IPS-NIHi7 (cell line): Measurements from ENCODE around the gene FAM72B.
"Not testable (repeated sequence)": the region's sequence is repeated elsewhere in the genome, so short reads cannot be mapped to it uniquely, and the experiment has no call there.

ENCODE experiments used
- DNase-seq: peaks from one replicate; pipeline ENCODE4 v3.0.0; 2012; ENCODE audit warnings: mixed read lengths; ENCODE audit errors: extremely low spot score

FAM72B gene

DNA sequence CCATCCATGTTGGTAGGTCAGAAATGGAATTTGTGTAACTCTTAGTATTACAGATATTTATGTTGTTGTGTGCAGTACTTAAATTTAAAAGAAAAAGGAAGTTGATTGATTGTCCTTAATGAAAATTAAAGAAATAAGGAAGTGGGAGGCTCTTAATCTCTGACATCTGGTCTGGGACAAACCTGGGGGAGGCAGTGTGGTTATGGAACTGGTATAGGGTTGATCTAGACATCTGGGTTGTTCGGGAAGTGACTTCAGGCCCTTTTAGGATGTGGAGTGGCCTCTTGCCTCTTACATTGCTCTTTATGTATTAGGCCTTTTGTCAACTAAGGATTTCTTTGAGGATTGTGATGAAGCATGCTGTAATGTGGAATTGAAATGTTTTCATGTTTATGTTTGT lies 16.1 kb upstream of the FAM72B start:
- not testable (repeated sequence) for DNase-seq

DNA sequence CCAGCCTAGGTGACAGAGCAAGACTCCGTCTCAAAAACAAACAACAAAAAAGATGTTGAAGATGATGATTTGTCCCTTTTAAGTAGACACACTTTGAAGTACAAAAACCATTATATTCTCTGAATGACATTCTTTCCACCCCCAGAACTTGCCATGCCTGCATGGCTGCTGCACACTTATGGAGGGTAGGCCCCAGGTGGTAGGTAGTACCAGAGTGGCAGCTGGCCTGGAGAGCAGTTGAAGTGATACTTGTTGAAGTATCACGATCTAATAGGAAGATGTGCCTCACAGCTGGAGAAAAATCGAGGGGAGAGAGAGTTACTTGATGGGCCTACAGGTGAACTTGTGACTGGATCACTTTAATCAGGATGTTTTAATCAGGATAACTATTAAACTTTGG lies 15.6 kb upstream of the FAM72B start:
- DNase-seq = not testable (repeated sequence)

DNA sequence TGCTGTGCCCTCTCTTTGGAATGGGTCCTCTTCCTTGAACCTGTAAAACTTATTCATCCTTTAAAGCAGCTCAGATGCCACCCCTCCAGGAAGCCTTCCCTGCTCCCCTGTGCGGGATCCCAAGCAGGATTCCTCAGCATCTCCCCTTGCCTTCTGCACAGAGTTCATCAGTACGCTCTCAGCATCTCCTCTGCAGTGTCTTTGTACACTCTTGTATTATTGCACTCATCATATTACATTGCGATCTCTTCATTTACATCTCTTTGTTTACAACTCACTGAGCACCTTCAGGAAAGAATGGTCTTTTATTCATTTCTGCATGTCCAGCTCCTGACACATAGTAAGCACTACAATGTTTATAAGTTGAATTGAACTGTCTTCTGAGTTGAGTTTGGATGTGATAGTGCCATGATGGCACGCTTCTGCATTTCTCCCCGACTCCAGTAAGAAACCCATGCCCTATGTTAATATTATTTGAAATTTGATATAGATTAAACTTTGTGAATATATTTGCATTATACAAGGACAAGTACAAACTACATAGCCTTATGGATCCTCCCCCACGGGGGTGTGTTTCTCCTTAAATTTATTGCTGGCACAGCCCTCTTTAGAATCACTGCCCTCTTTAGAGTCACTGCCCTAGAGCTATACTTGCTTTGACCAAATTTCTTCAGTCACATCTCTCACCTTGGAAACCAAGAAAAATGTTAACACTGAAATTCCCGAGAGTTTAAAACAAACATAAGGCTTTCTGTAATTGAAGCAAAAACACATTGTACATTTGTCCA lies 13.1 kb upstream of the FAM72B start:
- DNase-seq = not testable (repeated sequence)

GRCh38 chr1:121192512-121192911 lies 8.4 kb upstream of the FAM72B start:
- DNase-seq = not testable (repeated sequence)

GRCh38 chr1:121187914-121188313 lies 3.8 kb upstream of the FAM72B start:
- not testable (repeated sequence) for DNase-seq

- not testable (repeated sequence) for DNase-seq
Observed at GRCh38 chr1:121186191-121186590, 2.1 kb upstream of the FAM72B start.

DNA sequence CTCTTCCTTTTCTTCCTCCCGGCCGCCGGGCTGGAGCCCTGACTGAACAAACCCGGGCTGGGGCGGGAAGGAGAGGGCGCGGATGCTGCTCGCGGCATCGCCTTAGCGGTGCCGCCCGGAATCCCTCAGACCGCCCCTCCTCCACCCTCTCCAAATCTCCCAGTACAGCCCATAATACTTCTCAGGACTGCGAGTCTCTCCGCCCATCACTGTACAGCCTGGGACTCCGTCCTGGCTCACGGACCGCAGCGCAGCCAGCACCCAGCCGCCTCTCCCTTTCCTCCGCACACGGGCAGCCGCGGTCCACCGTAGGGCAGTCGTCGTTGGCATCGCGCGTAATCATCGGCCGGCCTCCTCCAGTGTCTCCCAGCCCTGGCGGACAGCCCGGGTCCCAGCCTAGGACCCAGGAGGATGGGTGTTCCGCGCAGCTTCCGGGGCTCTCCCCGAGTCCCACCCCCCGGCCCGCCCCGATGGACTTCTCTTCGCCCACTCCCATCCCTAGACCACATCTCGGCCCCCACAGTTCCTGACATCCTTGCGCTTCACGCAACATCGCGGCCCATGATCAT lies 1.1 kb upstream of the FAM72B start:
- DNase-seq = not testable (repeated sequence)

DNA sequence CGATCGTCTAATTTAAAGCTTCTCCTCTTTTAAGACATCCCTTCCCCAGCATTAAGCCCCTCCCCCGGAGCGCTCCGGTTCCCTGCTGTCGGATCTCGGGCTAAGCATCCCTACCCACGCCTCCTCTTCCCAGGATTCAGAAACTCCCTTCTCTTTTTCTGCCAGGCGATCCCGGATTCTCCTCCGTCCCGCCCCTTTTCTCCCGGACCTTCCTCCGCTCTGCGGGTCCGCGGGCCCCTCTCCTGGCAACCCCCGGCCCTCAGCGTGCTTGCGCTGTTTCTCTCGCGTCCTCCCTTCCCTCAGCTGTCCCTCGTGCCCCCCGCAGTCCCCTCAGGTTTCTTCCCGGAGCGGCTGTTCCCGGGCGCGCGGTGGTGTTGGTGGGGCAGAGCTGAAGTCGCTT lies 273 bp downstream of the FAM72B start:
- not testable (repeated sequence) for DNase-seq

DNA sequence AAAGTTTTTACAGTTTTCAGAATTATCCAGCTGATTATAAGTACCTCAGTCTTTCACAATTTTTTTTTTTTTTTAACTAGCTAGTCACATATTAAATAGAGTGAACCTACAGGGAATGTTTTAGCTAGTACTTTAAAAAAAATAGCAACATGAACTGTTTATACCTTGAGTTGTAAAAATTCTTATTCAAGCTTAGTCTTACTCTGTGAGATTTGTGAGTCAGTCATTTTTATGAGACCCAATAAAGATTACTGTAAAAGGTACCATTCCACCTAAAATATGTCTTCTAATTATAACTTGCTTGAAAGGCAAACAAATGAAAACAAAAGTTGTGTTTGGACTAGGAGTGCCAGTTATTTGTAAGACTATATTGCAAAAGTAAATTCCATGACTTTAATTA lies 5.9 kb downstream of the FAM72B start:
- not testable (repeated sequence) for DNase-seq

- not testable (repeated sequence) for DNase-seq
Observed at GRCh38 chr1:121176649-121177048, 7.5 kb downstream of the FAM72B start.

DNA sequence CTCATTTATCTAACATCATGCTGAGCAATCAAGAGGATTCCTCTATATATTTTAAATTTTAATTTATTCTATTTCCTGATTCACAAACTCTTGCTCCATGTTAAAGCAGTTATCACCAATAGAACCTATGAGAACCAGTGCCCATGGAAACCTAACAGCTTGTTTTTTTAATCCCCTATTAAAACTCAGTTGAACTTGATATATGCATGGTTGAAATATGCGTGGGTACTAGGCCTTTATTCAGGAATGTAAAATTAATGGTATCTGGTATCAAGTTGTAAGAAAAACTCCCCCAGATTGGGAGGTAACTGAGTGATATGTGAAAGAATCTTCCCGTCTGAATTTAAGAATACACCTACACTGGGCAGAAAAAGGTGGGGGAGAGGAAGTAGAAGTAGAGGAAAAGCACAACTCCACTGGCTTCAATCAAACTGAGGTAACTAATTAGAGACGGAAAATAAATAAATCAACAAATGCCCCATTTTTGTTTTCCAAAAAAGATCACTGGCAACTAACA lies 15.9 kb downstream of the FAM72B start:
- not testable (repeated sequence) for DNase-seq

- not testable (repeated sequence) for DNase-seq
Observed at GRCh38 chr1:121167225-121167738, 16.9 kb downstream of the FAM72B start.

DNA sequence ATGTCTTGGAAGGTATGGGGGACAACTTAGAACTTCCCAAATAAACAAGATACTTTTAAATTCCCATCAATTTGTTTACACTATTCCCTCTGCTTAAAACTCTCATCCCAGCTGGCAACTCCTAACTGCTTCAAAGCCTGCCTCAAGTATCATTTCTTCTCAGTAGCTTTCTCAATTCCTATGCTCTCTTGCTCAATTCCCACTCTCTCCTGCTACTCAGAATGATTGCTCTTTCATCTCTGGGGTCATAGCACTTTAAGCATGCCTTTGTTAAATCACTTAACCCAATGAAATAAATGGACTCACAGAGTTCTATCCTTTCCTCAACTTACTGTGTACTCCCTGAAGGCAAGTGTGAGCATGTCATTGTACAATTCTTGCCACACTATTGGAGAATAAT lies 18.8 kb downstream of the FAM72B start:
- DNase-seq = not testable (repeated sequence)

DNA sequence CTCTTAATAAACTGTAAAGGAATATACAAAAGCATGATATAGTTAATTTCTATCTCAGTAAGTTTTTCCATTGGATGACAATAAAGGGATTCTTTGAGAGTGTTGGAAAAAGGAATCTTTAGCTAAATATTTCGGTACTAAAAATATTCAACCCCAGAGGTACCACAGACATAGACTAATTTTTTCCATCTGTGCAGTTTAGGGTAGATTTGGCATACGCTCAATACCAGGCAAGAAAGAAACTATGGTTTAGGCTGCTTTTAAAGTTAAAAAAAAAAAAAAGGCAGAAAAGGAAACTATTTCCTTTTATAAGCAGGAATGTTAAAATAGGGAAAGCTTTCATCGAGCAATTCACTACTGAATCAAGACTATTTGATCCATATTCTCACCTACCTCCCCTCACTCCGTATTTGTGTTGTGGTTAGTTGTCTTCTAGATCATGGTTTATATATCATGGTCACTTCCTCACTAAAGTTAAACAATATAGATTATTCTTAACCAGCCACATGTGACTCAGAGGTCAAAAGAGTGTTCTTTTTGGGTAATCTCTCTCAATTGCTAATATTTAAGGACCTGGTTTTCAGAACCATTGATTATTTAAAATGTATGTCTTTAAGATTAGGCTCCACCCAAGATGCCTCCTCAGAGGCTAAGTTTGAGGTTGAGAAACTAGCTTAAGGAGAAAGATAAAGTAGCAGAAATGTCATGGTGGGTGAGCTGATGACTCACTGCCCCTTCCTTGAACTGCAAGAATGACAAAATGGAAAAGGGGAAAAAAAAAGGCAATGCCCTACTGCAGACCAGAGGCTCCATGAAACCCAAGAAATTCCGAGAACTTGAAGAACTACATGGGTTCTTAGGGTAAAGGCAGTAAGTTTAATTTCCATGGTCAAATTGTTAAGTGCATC lies 20.0 kb downstream of the FAM72B start:
- DNase-seq = not testable (repeated sequence)

- DNase-seq = not testable (repeated sequence)
Observed at GRCh38 chr1:121161199-121161901, 22.8 kb downstream of the FAM72B start.

- DNase-seq = not testable (repeated sequence)
Observed at GRCh38 chr1:121160118-121160517, 24.0 kb downstream of the FAM72B start.

- DNase-seq = not testable (repeated sequence)
Observed at GRCh38 chr1:121157609-121158008, 26.5 kb downstream of the FAM72B start.

DNA sequence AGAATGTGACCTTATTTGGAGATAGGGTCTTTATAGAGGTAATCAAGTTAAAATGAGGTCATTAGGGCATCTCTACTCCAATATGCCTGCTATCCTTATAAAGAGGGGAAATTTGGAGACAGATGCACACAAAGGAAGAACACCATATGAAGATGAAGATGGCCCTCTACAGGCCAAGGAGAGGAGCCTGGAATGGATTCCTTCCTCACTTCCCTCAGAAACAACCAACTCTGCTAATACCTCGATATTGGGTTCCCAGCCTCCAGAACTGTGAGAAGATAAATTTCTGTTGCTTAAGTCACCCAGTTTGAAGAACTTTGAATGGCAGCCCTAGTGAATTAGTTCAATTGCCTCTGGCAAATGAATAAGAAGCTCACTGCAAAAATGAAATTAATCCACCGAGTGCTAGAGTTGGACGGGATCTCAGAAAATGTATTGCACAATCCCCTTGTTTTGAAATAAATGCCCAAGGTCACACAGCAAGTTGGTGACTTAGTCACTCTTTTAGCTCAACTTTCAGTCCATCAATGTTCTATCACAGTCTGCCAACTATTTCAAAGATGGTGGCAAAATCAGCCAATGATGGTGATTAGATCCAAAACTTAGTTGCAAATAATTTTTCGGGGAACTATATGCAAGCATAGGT lies 27.1 kb downstream of the FAM72B start:
- DNase-seq = not testable (repeated sequence)

DNA sequence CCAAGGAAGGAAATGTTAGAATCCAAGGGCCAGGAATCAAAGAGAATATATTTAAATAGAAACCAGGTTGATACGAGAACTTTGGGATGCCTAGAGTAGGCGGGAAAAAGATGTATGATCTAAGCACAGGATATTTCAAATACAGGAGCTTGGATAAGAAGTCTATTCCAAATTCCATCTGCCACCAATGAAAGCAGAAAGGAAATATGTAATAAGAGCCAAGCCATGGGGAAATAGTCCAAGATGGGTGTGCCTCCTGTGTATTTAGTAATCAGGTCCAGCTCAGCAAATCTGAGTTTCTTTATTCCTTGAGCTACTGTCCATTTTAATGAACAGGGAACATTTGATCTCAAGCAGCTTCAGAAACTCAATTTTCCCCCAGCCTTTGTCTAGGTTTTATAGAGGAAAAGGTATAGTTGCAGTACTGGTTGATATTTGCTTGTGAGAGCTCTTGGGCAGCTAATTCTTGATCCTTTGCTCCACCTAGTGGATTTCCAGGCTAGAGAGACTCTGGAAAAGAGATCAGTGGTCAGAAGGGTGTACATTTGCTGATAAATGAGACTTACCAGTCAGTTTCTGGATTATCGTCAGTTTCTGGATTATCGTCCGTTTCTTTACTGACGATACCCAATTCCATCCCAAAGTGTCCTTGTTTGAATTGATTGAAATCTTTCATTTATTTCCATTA lies 28.3 kb downstream of the FAM72B start:
- not testable (repeated sequence) for DNase-seq

DNA sequence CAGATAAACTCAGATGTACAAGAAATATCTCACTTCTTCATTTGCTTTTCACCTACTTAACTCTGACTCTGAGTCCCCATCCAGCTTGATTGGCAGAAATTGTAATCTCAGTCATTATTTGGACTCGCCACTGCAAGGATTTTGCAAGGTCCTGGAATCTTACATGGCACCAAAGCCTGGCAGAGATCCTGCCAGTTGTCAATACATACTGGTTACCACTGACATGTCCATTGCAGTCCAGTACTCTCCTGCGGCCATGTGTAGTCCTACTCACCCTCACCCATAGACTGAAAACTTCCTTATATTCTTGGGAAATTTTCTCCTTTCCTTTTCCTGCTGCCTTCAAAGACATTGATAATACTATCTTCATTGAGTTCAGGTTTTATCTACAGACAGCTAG lies 29.3 kb downstream of the FAM72B start:
- DNase-seq = not testable (repeated sequence)
